Mesendoderm (in vitro differentiated cells): ENCODE results near the gene IL36B.

Experiments
- DNase-seq: peaks from one replicate; pipeline ENCODE4 v3.0.0; 2013
- H2AK5ac ChIP-seq: 2 replicates; pipeline ENCODE4 v1.6.1; 2013; ENCODE audit warnings: low read length, inconsistent platforms
- H2BK120ac ChIP-seq: 2 replicates; pipeline ENCODE4 v1.6.1; 2013; ENCODE audit warnings: low read depth, mild to moderate bottlenecking, low read length, moderate library complexity, mixed read lengths
- H2BK15ac ChIP-seq: replicated peaks from 2 replicates; pipeline ENCODE4 v1.6.1; 2013; ENCODE audit warnings: low read depth, mild to moderate bottlenecking, moderate library complexity
- H2BK5ac ChIP-seq: 2 replicates; pipeline ENCODE4 v1.6.1; 2013; ENCODE audit warnings: low read length, inconsistent platforms
- H3K18ac ChIP-seq: 2 replicates; pipeline ENCODE4 v1.6.1; 2013; ENCODE audit warnings: mild to moderate bottlenecking, low read length, mixed read lengths
- H3K23ac ChIP-seq: one replicate; pipeline ENCODE4 v1.6.1; 2013; ENCODE audit warnings: low read length
- H3K27ac ChIP-seq: 2 replicates; pipeline ENCODE4 v1.5.1; 2013; ENCODE audit warnings: low read depth, mild to moderate bottlenecking, inconsistent platforms, low read length, moderate library complexity
- H3K27me3 ChIP-seq: 2 replicates; pipeline ENCODE4 v1.6.1; 2013; ENCODE audit warnings: low read length, control low read depth, mild to moderate bottlenecking, inconsistent platforms; ENCODE audit not compliant: insufficient read depth, poor library complexity
- H3K36me3 ChIP-seq: 2 replicates; pipeline ENCODE4 v1.6.1; 2013; ENCODE audit warnings: low read length, inconsistent platforms; ENCODE audit not compliant: control insufficient read depth, insufficient read depth
- H3K4ac ChIP-seq: one replicate; pipeline ENCODE4 v1.6.1; 2013; ENCODE audit warnings: low read depth, mild to moderate bottlenecking, low read length, moderate library complexity
- H3K4me1 ChIP-seq: 2 replicates; pipeline ENCODE4 v1.6.1; 2013; ENCODE audit warnings: low read depth, low read length, inconsistent platforms; ENCODE audit not compliant: control insufficient read depth
- H3K4me2 ChIP-seq: 2 replicates; pipeline ENCODE4 v1.6.1; 2013; ENCODE audit warnings: low read length
- H3K4me3 ChIP-seq: 2 replicates; pipeline ENCODE4 v1.5.1; 2013; ENCODE audit warnings: mild to moderate bottlenecking, low read length
- H3K56ac ChIP-seq: one replicate; pipeline ENCODE4 v1.6.1; 2013; ENCODE audit warnings: low read length
- H3K79me1 ChIP-seq: 2 replicates; pipeline ENCODE4 v1.6.1; 2013; ENCODE audit warnings: low read length, inconsistent platforms
- H3K79me2 ChIP-seq: 2 replicates; pipeline ENCODE4 v1.6.1; 2013; ENCODE audit warnings: mild to moderate bottlenecking, low read length; ENCODE audit not compliant: control insufficient read depth, insufficient read depth
- H3K9ac ChIP-seq: 2 replicates; pipeline ENCODE4 v1.6.1; 2013; ENCODE audit warnings: low read length, inconsistent platforms
- H4K5ac ChIP-seq: one replicate; pipeline ENCODE4 v1.6.1; 2013; ENCODE audit warnings: low read length
- H4K8ac ChIP-seq: one replicate; pipeline ENCODE4 v1.6.1; 2013; ENCODE audit warnings: low read depth, mild to moderate bottlenecking, control low read depth, low read length, moderate library complexity
- WGBS: extraction: QIAGEN DNeasy Blood & Tissue Kit; methylation state at CpG from one replicate; pipeline ENCODE4 v1.1.7; 2013; ENCODE audit warnings: low lambda C conversion rate, missing lambda C conversion rate; ENCODE audit not compliant: insufficient coverage; ENCODE audit errors: extremely low coverage; 5-methylcytosine and 5-hydroxymethylcytosine counted together

The IL36B gene

DNA sequence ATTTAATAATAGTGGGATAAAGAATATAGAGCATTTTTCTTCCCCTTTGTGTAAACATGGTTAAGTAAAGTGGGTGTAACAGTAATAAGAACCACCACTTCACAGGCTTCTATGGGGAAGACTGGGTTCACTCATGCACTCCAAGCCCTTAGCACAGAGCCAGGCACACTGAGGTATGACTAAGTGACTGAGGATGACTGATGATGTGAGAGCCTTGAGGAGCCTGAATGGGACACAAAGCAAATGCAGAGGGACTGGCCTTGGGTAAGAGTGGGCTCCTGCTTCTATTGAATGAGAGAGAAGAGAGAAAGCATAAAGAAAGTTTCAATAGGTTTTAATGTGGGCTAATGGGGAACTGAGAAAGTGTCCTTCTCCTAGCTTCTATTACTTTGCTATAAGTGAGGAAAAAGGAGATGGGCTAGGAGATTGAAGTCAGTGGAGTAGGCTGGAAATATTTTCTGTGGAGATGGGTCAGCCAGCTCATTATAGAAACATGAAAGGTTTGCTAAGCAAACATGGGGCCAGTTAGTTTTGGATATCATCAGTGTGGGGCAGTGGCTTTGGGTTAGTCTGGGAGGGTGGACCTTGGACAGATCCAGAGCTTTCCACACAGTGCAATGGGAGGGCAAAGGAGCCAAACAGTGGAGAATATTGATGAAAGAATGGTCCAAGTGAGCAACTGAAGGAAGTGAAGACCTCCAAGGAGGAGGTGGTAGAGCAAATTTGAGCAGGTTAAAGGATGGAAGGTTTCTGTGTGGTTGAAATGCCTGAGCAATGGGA, 35.7 kb upstream of the IL36B start:
- Histone ChIP-seq H3K18ac (no peak overlapping the region), H4K5ac (no peak overlapping the region), H3K4me3 (no peak overlapping the region), H3K27ac (no peak overlapping the region), H3K4me1 (no peaks in the 10 kb centered on the region), H2BK15ac (no peak overlapping the region), H3K9ac (no peak overlapping the region), H4K8ac (no peak overlapping the region), H3K56ac (no peak overlapping the region), H3K4me2 (no peak overlapping the region), H3K79me1 (no peaks in the 10 kb centered on the region), H2BK120ac (no peak overlapping the region), H2BK5ac (no peak overlapping the region), H3K23ac (no peak overlapping the region), H2AK5ac (no peak overlapping the region), H3K79me2 (no peaks in the 10 kb centered on the region), H3K36me3 (no peaks in the 10 kb centered on the region), H3K27me3 (no peaks in the 10 kb centered on the region), H3K4ac (no peak overlapping the region)
- DNase-seq: no peak

DNA sequence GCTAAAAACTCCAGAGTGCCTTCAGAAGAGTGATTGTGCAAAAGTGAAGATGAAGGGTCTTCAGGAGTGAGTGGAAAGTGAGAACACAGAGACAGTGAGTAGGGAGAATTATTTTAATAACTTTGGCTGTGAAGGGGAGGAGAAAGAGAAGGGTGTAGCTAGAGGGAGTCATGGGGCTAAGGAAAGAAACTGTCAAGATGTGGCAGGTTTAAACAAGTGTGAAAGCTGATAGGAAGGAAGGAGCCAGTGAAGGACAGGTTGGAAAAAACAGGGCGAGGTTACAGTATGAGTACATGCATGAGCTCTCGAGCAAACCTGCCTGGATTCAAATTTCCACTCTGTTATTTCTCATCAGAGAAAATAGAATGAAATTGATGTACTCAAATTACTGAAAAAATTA, 32.9 kb upstream of the IL36B start:
- Histone ChIP-seq H3K23ac (no peak overlapping the region), H2BK120ac (no peak overlapping the region), H2AK5ac (no peak overlapping the region), H3K4me2 (no peak overlapping the region), H3K9ac (no peak overlapping the region), H3K18ac (no peak overlapping the region), H4K8ac (no peak overlapping the region), H3K36me3 (no peaks in the 10 kb centered on the region), H3K27ac (no peak overlapping the region), H3K4ac (no peak overlapping the region), H3K4me1 (no peaks in the 10 kb centered on the region), H3K79me2 (no peaks in the 10 kb centered on the region), H3K79me1 (no peaks in the 10 kb centered on the region), H3K4me3 (no peak overlapping the region), H3K27me3 (no peaks in the 10 kb centered on the region), H3K56ac (no peak overlapping the region), H4K5ac (no peak overlapping the region), H2BK15ac (no peak overlapping the region), H2BK5ac (no peak overlapping the region)
- DNase-seq: no peak
- WGBS: no CpG with 5 or more reads among the region's 2 CpGs

- Histone ChIP-seq H3K4ac (no peak overlapping the region), H3K79me1 (no peaks in the 10 kb centered on the region), H3K4me3 (no peak overlapping the region), H2BK5ac (no peak overlapping the region), H3K36me3 (no peaks in the 10 kb centered on the region), H4K5ac (no peak overlapping the region), H3K4me1 (no peaks in the 10 kb centered on the region), H2BK15ac (no peak overlapping the region), H2BK120ac (no peak overlapping the region), H3K56ac (no peak overlapping the region), H3K9ac (no peak overlapping the region), H2AK5ac (no peak overlapping the region), H3K79me2 (no peaks in the 10 kb centered on the region), H3K18ac (no peak overlapping the region), H3K4me2 (no peak overlapping the region), H3K23ac (no peak overlapping the region), H4K8ac (no peak overlapping the region), H3K27ac (no peak overlapping the region), H3K27me3 (no peaks in the 10 kb centered on the region)
- no peak for DNase-seq
- WGBS: no CpG with 5 or more reads among the region's 5 CpGs
Measured at GRCh38 chr2:113084249-113085000, 31.8 kb upstream of the IL36B start.

- Histone ChIP-seq H3K27me3 (no peaks in the 10 kb centered on the region), H3K4me1 (no peaks in the 10 kb centered on the region), H3K79me2 (no peaks in the 10 kb centered on the region), H3K4ac (no peak overlapping the region), H3K4me3 (no peak overlapping the region), H3K4me2 (no peak overlapping the region), H3K79me1 (no peaks in the 10 kb centered on the region), H3K18ac (no peak overlapping the region), H2AK5ac (no peak overlapping the region), H2BK5ac (no peak overlapping the region), H3K27ac (no peak overlapping the region), H2BK15ac (no peak overlapping the region), H3K36me3 (no peaks in the 10 kb centered on the region), H3K56ac (no peak overlapping the region), H2BK120ac (no peak overlapping the region), H3K23ac (no peak overlapping the region), H4K8ac (no peak overlapping the region), H4K5ac (no peak overlapping the region), H3K9ac (no peak overlapping the region)
- DNase-seq: no peak
- no CpG with 5 or more reads among the region's 8 CpGs for WGBS
Measured at GRCh38 chr2:113083296-113083695, 30.6 kb upstream of the IL36B start.

DNA sequence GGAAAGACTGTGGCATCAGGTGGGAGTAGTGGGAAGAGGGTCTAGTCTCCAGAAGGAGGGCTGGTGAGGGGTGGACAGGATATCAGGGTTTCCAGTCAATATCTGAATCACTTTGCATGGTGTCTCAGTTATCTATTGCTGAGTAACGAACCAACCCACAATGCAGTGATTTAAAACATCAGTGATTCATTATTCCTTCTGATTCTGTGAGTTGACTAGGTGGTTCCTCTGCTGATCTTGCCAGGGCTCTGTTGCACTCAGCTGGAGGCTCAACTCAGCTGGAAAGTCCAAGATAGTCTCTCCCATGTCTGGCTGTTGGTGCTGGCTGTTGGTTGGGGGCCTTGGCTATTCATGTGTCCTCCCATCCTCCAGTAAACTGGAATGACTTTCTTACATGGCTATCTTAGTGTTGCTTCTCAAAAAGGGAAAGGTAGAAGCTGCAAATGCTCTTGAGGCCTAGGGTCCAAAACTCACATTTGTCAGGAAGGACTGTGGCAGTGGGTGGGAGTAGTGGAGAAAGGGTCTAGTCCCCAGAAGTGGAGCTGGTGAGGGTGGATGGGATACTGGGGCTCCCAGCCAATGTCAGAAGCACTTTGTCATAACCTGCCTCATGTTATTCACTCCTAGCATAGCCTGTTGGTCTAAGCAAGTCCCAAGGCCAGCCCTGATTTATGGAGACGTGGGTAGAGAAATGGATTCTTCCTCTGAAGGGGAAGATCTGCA, 29.0 kb upstream of the IL36B start:
- H3K18ac ChIP-seq: no peak overlapping the region
- no peak for DNase-seq
- no peaks in the 10 kb centered on the region for H3K79me1 ChIP-seq
- H3K27ac ChIP-seq: no peak overlapping the region
- no peak overlapping the region for H4K8ac ChIP-seq
- no peak overlapping the region for H2BK5ac ChIP-seq
- H2BK120ac ChIP-seq: no peak overlapping the region
- no peak overlapping the region for H3K4me2 ChIP-seq
- no CpG with 5 or more reads among the region's 2 CpGs for WGBS
- H3K9ac ChIP-seq: no peak overlapping the region
- no peaks in the 10 kb centered on the region for H3K79me2 ChIP-seq
- H2AK5ac ChIP-seq: no peak overlapping the region
- H3K27me3 ChIP-seq: no peaks in the 10 kb centered on the region
- H3K36me3 ChIP-seq: no peaks in the 10 kb centered on the region
- no peak overlapping the region for H3K56ac ChIP-seq
- H4K5ac ChIP-seq: no peak overlapping the region
- H3K4me1 ChIP-seq: no peaks in the 10 kb centered on the region
- H3K4ac ChIP-seq: no peak overlapping the region
- H2BK15ac ChIP-seq: no peak overlapping the region
- no peak overlapping the region for H3K4me3 ChIP-seq
- no peak overlapping the region for H3K23ac ChIP-seq
